ENCODE measurements around the gene KCNG2.
A peak's percentile ranks its signal among the peaks of the same experiment; 100 is the strongest.
"Not testable (repeated sequence)": the region's sequence is repeated elsewhere in the genome, so short reads cannot be mapped to it uniquely, and the experiment has no call there.

The KCNG2 gene, protein sequence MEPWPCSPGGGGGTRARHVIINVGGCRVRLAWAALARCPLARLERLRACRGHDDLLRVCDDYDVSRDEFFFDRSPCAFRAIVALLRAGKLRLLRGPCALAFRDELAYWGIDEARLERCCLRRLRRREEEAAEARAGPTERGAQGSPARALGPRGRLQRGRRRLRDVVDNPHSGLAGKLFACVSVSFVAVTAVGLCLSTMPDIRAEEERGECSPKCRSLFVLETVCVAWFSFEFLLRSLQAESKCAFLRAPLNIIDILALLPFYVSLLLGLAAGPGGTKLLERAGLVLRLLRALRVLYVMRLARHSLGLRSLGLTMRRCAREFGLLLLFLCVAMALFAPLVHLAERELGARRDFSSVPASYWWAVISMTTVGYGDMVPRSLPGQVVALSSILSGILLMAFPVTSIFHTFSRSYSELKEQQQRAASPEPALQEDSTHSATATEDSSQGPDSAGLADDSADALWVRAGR

GRCh38 chr18:79797518-79798345 lies at the start of gene KCNG2:
TSS of gene KCNG2 (plus strand) at chr18:79797938. CDS start at chr18:79863668, 65,730 bp downstream.
- Histone ChIP-seq H3K27me3 (ENCODE audit: control insufficient read depth, insufficient read depth, low read length) (peaks cover 44% of the 10 kb centered on the region), H3K4me3 (ENCODE audit: low read depth, low read length) (peak within 1 kb of the TSS; percentile 50), H3K36me3 (ENCODE audit: control insufficient read depth, insufficient read depth, low read length) (no peaks in the 10 kb centered on the region), H3K9me3 (ENCODE audit: control insufficient read depth, insufficient read depth, low read length) (no peaks in the 10 kb centered on the region), H3K9ac (ENCODE audit: low read depth, low read length) (no peak within 1 kb of the TSS), H3K27ac (ENCODE audit: low read depth, low read length) (no peak within 1 kb of the TSS), H3K4me1 (ENCODE audit: control insufficient read depth, insufficient read depth, low read length) (peaks cover 3% of the 10 kb centered on the region; the same call in 1 of the 2 replicates)

DNA sequence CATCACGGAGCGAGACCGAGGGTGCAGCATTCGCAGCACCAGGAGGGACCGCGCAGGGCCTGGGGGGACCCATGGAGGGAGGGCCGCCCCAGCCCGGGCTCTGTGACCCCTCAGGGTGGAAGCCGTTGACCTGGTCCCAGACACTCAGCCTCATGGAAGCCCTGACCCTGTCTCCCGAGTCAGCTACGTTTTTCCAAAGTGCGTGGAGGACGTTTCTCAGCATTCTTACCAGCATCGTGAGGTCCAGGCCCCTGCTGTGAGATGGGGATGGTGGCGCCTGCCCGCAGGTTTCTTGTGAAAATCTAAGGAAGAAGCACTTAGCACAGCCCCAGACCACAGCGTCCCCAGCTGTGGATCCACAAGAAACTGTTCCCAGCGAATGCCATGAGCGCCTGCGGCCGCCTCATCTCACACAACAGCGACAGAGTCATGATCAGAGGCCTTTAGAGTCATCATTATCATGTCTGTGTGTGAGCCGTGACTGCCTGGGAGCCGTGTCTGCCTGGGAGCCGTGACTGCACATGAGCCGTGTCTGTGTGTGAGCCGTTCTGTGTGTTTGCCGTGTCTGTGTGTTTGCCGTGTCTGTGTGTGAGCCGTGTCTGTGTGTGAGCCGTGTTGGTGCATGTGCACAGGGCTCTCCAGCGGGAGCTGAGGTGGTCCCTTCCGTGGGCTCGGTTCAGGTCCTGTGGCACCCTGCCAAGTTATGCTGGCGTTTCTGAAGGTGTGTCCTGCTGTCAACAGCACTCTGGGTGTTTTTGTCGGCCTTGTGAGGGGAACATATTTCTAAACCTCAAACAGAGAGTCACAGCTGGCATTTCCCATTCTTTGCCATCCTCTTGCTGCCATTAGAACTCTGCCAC lies 49.2 kb upstream of the KCNG2 start:
- Histone ChIP-seq H3K36me3 (ENCODE audit: control insufficient read depth, insufficient read depth, low read length) (peaks cover 13% of the 10 kb centered on the region), H3K9me3 (ENCODE audit: control insufficient read depth, insufficient read depth, low read length) (no peaks in the 10 kb centered on the region), H3K27ac (ENCODE audit: low read depth, low read length) (no peak overlapping the region), H3K27me3 (ENCODE audit: control insufficient read depth, insufficient read depth, low read length) (no peaks in the 10 kb centered on the region), H3K4me3 (ENCODE audit: low read depth, low read length) (no peak overlapping the region), H3K4me1 (ENCODE audit: control insufficient read depth, insufficient read depth, low read length) (no peaks in the 10 kb centered on the region), H3K9ac (ENCODE audit: low read depth, low read length) (no peak overlapping the region)

DNA sequence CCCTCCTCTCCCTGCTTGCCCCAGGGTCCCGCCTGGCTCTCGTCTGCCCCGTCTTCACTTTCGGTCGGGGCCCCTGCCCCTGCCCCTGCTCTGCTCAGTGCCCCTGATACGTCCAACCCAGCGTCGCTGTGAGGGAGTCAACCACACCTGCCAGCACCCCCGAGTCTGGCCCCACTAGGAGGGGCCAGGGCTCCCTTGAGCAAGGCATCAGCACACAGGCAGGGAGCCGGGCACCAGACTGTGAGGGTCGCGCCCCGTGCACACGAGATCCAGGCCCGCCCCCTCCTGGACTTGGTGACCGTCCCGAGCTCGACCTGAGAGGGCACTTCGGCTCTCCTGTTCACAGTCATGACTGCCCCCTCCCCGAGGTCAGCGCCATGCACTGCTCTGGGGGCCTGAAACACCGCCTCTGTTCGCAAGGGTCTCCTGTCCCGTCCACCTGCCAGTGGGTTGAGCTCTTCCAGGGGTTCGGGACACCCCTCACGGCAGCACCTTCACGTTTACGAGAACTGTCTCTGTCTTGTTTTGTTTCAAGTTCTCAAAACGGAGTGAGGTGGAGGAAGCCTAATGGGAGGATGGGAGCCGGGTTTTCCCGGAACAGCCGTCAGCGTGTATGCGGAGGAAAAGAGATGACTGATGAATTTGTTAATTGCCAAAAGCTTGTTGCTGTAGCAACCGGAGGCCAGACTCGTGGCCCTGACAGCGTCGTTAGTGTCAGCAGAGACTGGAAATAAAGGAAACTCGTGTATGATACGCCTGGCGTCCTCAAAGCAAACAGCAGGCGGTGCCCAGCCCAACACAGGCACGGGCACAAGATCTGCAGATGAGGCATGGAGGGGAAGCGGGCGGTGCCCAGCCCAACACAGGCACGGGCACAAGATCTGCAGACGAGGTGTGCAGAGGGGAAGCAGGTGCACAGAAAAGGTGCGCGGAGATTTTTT lies 48.2 kb upstream of the KCNG2 start:
- Histone ChIP-seq H3K4me3 (ENCODE audit: low read depth, low read length) (no peak overlapping the region), H3K27ac (ENCODE audit: low read depth, low read length) (no peak overlapping the region), H3K4me1 (ENCODE audit: control insufficient read depth, insufficient read depth, low read length) (no peaks in the 10 kb centered on the region), H3K9ac (ENCODE audit: low read depth, low read length) (no peak overlapping the region), H3K27me3 (ENCODE audit: control insufficient read depth, insufficient read depth, low read length) (no peaks in the 10 kb centered on the region), H3K9me3 (ENCODE audit: control insufficient read depth, insufficient read depth, low read length) (no peaks in the 10 kb centered on the region), H3K36me3 (ENCODE audit: control insufficient read depth, insufficient read depth, low read length) (peaks cover 20% of the 10 kb centered on the region)

GRCh38 chr18:79750980-79751571 lies 46.7 kb upstream of the KCNG2 start:
- H3K36me3 ChIP-seq (ENCODE audit: control insufficient read depth, insufficient read depth, low read length): peaks cover 24% of the 10 kb centered on the region
- H3K4me3 ChIP-seq (ENCODE audit: low read depth, low read length): no peak overlapping the region
- H3K4me1 ChIP-seq (ENCODE audit: control insufficient read depth, insufficient read depth, low read length): no peaks in the 10 kb centered on the region
- H3K27ac ChIP-seq (ENCODE audit: low read depth, low read length): no peak overlapping the region
- no peaks in the 10 kb centered on the region for H3K27me3 ChIP-seq (ENCODE audit: control insufficient read depth, insufficient read depth, low read length)
- no peak overlapping the region for H3K9ac ChIP-seq (ENCODE audit: low read depth, low read length)
- no peaks in the 10 kb centered on the region for H3K9me3 ChIP-seq (ENCODE audit: control insufficient read depth, insufficient read depth, low read length)

DNA sequence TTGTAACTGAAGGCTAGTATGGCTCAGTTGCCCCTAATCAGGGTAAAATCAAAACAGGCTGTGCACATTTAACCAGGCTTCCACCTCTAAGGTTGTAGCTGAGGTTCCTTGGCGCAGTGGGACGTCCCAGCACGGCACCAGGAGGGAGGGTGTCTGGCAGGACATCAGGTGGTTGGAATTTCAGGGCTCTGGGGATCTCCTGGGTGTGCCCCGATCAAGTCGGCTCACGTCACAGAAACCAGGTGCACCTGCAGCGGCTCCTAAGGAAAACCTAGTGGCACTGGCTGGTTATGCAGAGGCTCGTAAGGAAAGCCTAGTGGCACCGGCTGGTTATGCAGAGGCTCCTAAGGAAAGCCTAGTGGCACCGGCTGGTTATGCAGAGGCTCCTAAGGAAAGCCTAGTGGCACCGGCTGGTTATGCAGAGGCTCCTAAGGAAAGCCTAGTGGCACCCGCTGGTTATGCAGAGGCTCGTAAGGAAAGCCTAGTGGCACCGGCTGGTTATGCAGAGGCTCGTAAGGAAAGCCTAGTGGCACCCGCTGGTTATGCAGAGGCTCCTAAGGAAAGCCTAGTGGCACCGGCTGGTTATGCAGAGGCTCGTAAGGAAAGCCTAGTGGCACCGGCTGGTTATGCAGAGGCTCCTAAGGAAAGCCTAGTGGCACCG lies 45.7 kb upstream of the KCNG2 start:
- H3K27ac ChIP-seq (ENCODE audit: low read depth, low read length); H3K9me3 ChIP-seq (ENCODE audit: control insufficient read depth, insufficient read depth, low read length); H3K27me3 ChIP-seq (ENCODE audit: control insufficient read depth, insufficient read depth, low read length); H3K4me3 ChIP-seq (ENCODE audit: low read depth, low read length); H3K9ac ChIP-seq (ENCODE audit: low read depth, low read length); H3K4me1 ChIP-seq (ENCODE audit: control insufficient read depth, insufficient read depth, low read length): not testable (repeated sequence)
- peaks cover 20% of the 10 kb centered on the region for H3K36me3 ChIP-seq (ENCODE audit: control insufficient read depth, insufficient read depth, low read length)

DNA sequence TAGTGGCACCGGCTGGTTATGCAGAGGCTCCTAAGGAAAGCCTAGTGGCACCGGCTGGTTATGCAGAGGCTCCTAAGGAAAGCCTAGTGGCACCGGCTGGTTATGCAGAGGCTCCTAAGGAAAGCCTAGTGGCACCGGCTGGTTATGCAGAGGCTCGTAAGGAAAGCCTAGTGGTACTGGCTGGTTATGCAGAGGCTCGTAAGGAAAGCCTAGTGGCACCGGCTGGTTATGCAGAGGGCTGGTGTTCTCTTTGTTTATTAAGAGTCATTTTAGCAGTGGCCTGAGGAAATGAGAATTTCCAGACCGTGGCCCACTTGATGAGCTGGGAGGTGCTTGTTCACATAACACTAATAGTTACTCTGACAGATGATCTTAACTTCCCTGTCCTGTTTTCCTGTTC lies 44.8 kb upstream of the KCNG2 start:
- H3K4me1 ChIP-seq (ENCODE audit: control insufficient read depth, insufficient read depth, low read length); H3K27me3 ChIP-seq (ENCODE audit: control insufficient read depth, insufficient read depth, low read length); H3K27ac ChIP-seq (ENCODE audit: low read depth, low read length); H3K4me3 ChIP-seq (ENCODE audit: low read depth, low read length); H3K9me3 ChIP-seq (ENCODE audit: control insufficient read depth, insufficient read depth, low read length); H3K9ac ChIP-seq (ENCODE audit: low read depth, low read length): not testable (repeated sequence)
- peaks cover 19% of the 10 kb centered on the region for H3K36me3 ChIP-seq (ENCODE audit: control insufficient read depth, insufficient read depth, low read length)

- Histone ChIP-seq H3K9me3 (ENCODE audit: control insufficient read depth, insufficient read depth, low read length) (no peaks in the 10 kb centered on the region), H3K27ac (ENCODE audit: low read depth, low read length) (no peak overlapping the region), H3K36me3 (ENCODE audit: control insufficient read depth, insufficient read depth, low read length) (peaks cover 19% of the 10 kb centered on the region), H3K4me1 (ENCODE audit: control insufficient read depth, insufficient read depth, low read length) (no peaks in the 10 kb centered on the region), H3K9ac (ENCODE audit: low read depth, low read length) (no peak overlapping the region), H3K4me3 (ENCODE audit: low read depth, low read length) (no peak overlapping the region), H3K27me3 (ENCODE audit: control insufficient read depth, insufficient read depth, low read length) (no peaks in the 10 kb centered on the region)
Observed at GRCh38 chr18:79753391-79753851, 44.3 kb upstream of the KCNG2 start.

- H3K27ac ChIP-seq (ENCODE audit: low read depth, low read length): no peak overlapping the region
- peaks cover 19% of the 10 kb centered on the region for H3K36me3 ChIP-seq (ENCODE audit: control insufficient read depth, insufficient read depth, low read length)
- no peak overlapping the region for H3K9ac ChIP-seq (ENCODE audit: low read depth, low read length)
- no peaks in the 10 kb centered on the region for H3K4me1 ChIP-seq (ENCODE audit: control insufficient read depth, insufficient read depth, low read length)
- H3K27me3 ChIP-seq (ENCODE audit: control insufficient read depth, insufficient read depth, low read length): no peaks in the 10 kb centered on the region
- no peaks in the 10 kb centered on the region for H3K9me3 ChIP-seq (ENCODE audit: control insufficient read depth, insufficient read depth, low read length)
- no peak overlapping the region for H3K4me3 ChIP-seq (ENCODE audit: low read depth, low read length)
Observed at GRCh38 chr18:79754022-79754761, 43.5 kb upstream of the KCNG2 start.

DNA sequence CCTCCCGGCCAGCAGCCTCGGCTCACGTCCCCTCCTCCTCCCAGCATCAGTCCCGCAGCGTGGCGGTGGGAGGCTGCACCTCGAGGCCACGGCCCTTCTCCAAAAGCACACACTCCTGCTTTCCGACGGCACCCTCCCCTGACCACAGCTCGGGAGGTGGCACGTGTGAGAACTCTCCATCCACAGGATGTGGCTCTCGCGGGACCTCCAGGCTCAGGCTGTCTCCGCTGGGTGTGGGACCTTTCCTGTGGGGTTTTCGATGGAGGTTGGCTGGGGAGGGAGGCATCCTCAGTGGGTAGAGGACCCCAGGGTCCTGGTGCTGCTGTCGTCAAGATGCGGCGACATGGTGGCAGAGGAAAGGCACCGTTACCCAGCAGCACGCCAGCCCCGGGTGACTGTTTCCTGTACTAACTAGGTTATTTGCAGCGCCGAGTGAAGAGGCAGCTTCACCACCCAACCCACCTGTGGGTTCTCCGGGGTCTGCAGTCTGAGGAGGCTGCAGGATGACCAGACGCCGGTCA lies 42.8 kb upstream of the KCNG2 start:
- H3K9ac ChIP-seq (ENCODE audit: low read depth, low read length): no peak overlapping the region
- no peaks in the 10 kb centered on the region for H3K27me3 ChIP-seq (ENCODE audit: control insufficient read depth, insufficient read depth, low read length)
- H3K9me3 ChIP-seq (ENCODE audit: control insufficient read depth, insufficient read depth, low read length): no peaks in the 10 kb centered on the region
- H3K4me1 ChIP-seq (ENCODE audit: control insufficient read depth, insufficient read depth, low read length): no peaks in the 10 kb centered on the region
- H3K27ac ChIP-seq (ENCODE audit: low read depth, low read length): no peak overlapping the region
- peaks cover 19% of the 10 kb centered on the region for H3K36me3 ChIP-seq (ENCODE audit: control insufficient read depth, insufficient read depth, low read length)
- no peak overlapping the region for H3K4me3 ChIP-seq (ENCODE audit: low read depth, low read length)

Measured in HUES48 (cell line).